ENCODE measurements around the gene JAKMIP1. TPM values are rescaled to one million over a fixed set of nuclear protein-coding genes. Genes with fewer than 3 reads are reported as not detected.
A peak's percentile ranks its signal among the peaks of the same experiment; 100 is the strongest.

Gene JAKMIP1
- total RNA-seq, 1 donor from 2014 or later: 0.13 TPM

DNA sequence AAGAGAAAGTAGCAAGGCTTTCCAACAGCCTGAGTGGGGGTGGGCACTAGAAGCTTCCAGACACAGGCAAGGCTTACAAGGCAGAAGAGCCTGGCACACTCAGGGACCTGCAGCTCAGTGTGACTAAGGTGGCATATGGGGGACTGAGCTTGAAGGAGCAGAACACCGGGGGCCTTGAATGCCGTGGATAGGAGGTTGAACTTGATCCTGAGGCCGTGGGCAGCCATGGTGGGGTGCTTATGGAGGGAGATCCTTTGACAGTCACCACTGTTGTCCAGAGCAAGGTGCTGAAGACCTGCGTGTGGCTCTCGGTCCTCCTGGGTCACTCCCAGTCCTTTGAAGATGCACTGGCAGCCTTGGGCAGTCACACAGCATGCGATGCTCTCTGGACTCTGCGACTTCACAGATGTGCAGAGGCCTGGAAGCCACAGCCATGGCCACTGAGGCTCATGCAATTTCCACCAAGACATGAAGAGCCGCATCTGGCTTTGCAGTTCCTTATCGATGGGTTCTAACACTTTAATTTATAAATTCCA is 200.5 kb downstream of the JAKMIP1 start:
- DNase-seq: no peak
- intact Hi-C loops (cut with micrococcal nuclease): loop anchor here (2.0 kb wide), 1 partner anchor 251 kb away; no protein-coding TSS in a partner anchor
- no peak overlapping the region for H3K27ac Mint-ChIP-seq

DNA sequence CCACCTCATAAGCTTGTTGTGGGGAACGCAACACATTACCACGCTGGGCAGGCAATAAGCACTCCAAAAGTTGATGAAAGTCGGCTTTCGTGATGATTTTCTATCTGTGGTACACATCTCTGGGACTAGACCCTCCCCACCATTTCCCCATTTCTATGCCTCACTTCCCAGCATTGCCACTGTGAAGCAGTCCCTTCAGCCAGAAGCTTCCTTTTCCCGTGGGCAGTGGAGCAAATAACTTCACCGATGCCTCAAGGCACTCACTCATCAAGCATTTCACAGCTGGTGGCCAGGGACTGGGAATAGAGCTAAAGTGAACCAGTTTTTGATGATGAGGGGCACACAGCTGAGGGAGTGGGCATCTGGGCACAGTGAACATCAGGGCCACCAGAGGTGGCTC is 201.0 kb downstream of the JAKMIP1 start:
- ATAC-seq (ENCODE audit: low read depth): no peak

More for the DNA sequence above, 200.5 kb downstream of the JAKMIP1 start:
- Mint-ChIP-seq H3K4me3 (no peak overlapping the region), H3K27me3 (peaks cover 4% of the 10 kb centered on the region), H3K9me3 (no peaks in the 10 kb centered on the region), H3K4me1 (no peaks in the 10 kb centered on the region), H3K36me3 (ENCODE audit: low read depth) (no peaks in the 10 kb centered on the region)
- no peak for ATAC-seq (ENCODE audit: low read depth)
- ChIA-PET POLR2A (no interaction called here), CTCF (interaction anchor here (1.1 kb wide), 1 partner anchor 13 kb away, joined by 3 read pairs; no protein-coding TSS in a partner anchor)
- TF ChIP-seq, protein P1, sequence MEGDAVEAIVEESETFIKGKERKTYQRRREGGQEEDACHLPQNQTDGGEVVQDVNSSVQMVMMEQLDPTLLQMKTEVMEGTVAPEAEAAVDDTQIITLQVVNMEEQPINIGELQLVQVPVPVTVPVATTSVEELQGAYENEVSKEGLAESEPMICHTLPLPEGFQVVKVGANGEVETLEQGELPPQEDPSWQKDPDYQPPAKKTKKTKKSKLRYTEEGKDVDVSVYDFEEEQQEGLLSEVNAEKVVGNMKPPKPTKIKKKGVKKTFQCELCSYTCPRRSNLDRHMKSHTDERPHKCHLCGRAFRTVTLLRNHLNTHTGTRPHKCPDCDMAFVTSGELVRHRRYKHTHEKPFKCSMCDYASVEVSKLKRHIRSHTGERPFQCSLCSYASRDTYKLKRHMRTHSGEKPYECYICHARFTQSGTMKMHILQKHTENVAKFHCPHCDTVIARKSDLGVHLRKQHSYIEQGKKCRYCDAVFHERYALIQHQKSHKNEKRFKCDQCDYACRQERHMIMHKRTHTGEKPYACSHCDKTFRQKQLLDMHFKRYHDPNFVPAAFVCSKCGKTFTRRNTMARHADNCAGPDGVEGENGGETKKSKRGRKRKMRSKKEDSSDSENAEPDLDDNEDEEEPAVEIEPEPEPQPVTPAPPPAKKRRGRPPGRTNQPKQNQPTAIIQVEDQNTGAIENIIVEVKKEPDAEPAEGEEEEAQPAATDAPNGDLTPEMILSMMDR (IDR thresholded peaks at IDR 0.05): no peak

DNA sequence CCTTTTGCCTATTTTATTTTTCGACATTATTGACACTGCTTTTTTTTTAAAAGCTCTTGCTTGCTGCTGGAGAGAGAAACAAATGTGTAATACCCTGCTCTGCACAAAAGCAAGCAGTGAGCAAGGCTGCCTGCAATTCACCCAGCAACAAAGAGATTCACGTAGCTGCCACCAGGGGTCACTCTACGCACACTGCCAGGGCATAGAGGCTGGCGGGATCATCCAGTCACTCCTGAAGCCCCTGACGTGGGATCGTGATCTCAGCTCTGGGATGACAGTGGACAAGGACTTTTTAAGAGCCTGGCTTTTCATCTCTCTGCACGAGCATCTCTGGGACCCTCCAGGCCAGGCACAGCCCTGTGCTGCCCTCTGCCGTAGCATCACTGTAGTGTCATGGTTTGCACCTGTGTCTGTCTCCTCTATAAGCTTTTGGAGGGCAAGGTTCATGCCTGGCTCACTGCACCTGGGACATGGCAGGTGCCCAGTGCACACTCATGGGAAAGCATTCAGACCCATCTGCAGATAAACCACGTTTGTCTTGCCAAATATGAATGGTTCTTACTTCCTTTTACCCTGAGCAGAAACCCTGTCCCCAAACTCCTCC is 201.9 kb downstream of the JAKMIP1 start:
- TF ChIP-seq, protein P1 (IDR thresholded peaks at IDR 0.05): no peak
- H3K27ac Mint-ChIP-seq: no peak overlapping the region
- H3K36me3 Mint-ChIP-seq (ENCODE audit: low read depth): no peaks in the 10 kb centered on the region
- H3K27me3 Mint-ChIP-seq: peaks cover 7% of the 10 kb centered on the region
- H3K4me3 Mint-ChIP-seq: no peak overlapping the region
- ChIA-PET POLR2A (no interaction called here), CTCF (interaction anchor here (0.9 to 1.9 kb wide), 3 partner anchors 21 to 333 kb away, joined by 3 to 9 read pairs (median 3); no protein-coding TSS in a partner anchor)
- ATAC-seq (ENCODE audit: low read depth) (no peak), DNase-seq (peak; percentile 20)
- no peaks in the 10 kb centered on the region for H3K9me3 Mint-ChIP-seq
- no peaks in the 10 kb centered on the region for H3K4me1 Mint-ChIP-seq
- intact Hi-C loops (cut with micrococcal nuclease): loop anchor here (2.0 kb wide), 1 partner anchor 252 kb away; no protein-coding TSS in a partner anchor

More for the DNA sequence above, 201.0 kb downstream of the JAKMIP1 start:
- intact Hi-C loops (cut with micrococcal nuclease): loop anchor here (2.0 kb wide), 1 partner anchor 251 kb away; no protein-coding TSS in a partner anchor
- H3K36me3 Mint-ChIP-seq (ENCODE audit: low read depth): no peaks in the 10 kb centered on the region
- ChIA-PET CTCF (no interaction called here), POLR2A (no interaction called here)
- no peak overlapping the region for H3K4me3 Mint-ChIP-seq
- no peak for DNase-seq
- peaks cover 7% of the 10 kb centered on the region for H3K27me3 Mint-ChIP-seq
- no peaks in the 10 kb centered on the region for H3K4me1 Mint-ChIP-seq
- no peak overlapping the region for H3K27ac Mint-ChIP-seq
- no peaks in the 10 kb centered on the region for H3K9me3 Mint-ChIP-seq
- TF ChIP-seq, protein P1 (IDR thresholded peaks at IDR 0.05): no peak

DNA sequence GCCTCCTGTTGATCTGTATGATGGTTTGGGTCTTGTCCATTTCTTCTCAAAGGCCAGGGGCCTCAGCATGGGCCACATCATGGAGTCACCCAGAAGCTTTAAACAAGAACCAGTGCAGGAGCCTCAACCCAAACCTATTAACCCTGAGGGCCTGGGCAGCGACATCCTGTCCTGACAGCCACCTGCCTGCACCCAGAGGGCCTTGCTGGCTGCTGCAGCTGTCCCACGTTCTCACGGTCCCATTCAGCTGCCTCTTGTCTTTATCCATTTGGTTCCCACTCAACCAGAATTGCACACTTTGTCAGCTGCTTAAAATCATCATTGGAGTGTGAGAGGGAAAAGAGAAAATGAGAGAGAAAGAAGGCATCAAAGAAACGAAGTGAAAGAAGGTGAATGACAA is 203.7 kb downstream of the JAKMIP1 start:
- no peaks in the 10 kb centered on the region for H3K36me3 Mint-ChIP-seq (ENCODE audit: low read depth)
- peaks cover 7% of the 10 kb centered on the region for H3K27me3 Mint-ChIP-seq
- no peaks in the 10 kb centered on the region for H3K4me1 Mint-ChIP-seq
- TF ChIP-seq, protein P1 (IDR thresholded peaks at IDR 0.05): no peak
- intact Hi-C loops (cut with micrococcal nuclease): no loop called here
- no peak for DNase-seq
- H3K9me3 Mint-ChIP-seq: no peaks in the 10 kb centered on the region
- H3K27ac Mint-ChIP-seq: no peak overlapping the region
- POLR2A ChIA-PET: no interaction called here
- CTCF ChIA-PET: no interaction called here
- ATAC-seq (ENCODE audit: low read depth): no peak
- H3K4me3 Mint-ChIP-seq: no peak overlapping the region

DNA sequence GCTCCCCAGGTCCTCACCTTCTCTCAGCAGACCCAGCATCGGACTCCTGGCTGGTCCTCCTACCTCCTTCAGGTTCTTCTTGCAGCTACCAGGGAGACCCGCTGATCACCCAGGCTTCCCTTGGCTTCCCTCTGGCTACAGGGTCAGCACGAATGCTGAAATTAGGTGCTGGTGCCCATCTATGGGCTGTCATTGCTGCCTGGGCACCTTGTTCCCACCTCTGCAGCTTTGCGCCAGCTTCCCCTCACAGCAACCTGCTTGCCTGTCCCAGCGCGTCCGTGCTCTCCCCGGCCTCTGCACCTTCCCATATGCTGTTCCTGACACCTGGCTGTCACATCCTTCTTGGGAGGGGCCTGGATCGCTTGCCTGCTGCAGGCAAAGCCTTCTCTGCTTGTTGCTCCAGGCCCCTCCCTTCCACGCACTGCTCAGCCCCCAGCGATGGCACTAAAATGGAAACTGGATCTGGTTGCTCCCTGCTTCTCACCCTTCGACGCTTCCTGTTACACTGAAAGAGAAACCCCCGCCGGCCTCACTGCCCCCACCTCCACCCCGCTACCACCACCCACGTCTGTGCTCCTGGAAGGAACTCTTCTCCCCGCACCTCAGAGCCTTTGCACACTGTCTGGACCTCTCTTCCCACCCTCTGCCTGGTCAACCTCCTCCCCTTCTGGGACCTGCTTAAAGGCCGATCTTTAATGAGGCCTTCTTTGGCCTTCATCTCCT is 204.3 kb downstream of the JAKMIP1 start:
- ATAC-seq (ENCODE audit: low read depth): no peak
- CTCF ChIA-PET: no interaction called here
- H3K27me3 Mint-ChIP-seq: peaks cover 7% of the 10 kb centered on the region
- TF ChIP-seq, protein P1 (IDR thresholded peaks at IDR 0.05): no peak
- H3K4me3 Mint-ChIP-seq: no peak overlapping the region
- no peak for DNase-seq
- no peaks in the 10 kb centered on the region for H3K4me1 Mint-ChIP-seq
- H3K27ac Mint-ChIP-seq: no peak overlapping the region
- H3K9me3 Mint-ChIP-seq: no peaks in the 10 kb centered on the region
- intact Hi-C loops (cut with micrococcal nuclease): no loop called here
- H3K36me3 Mint-ChIP-seq (ENCODE audit: low read depth): no peaks in the 10 kb centered on the region
- POLR2A ChIA-PET: no interaction called here

Measured in activated B cell treated with CpG ODN at 0.5 μM for 24 hours (primary cell).